OCI-LY1 (cell line): Measurements from ENCODE around the gene ST7.

Experiments
- EZH2 ChIP-seq: fragments of 200-600 bp; sonication (generic), shearing (Covaris generic); IDR thresholded peaks from 2 replicates; pipeline ENCODE4 v1.8.0; 2017; ENCODE audit warnings: borderline replicate concordance, mixed run types, mild to moderate bottlenecking, antibody characterized with exemption, low read length, moderate library complexity, mixed read lengths
- TF ChIP-seq, protein P1 (sequence below): fragments of 200-600 bp; sonication (generic), shearing (Covaris generic); IDR thresholded peaks from 2 replicates; pipeline ENCODE4 v1.5.1; 2017; ENCODE audit warnings: mild to moderate bottlenecking, antibody characterized with exemption, low read length, moderate library complexity, mixed read lengths

- TF ChIP-seq, protein P1, sequence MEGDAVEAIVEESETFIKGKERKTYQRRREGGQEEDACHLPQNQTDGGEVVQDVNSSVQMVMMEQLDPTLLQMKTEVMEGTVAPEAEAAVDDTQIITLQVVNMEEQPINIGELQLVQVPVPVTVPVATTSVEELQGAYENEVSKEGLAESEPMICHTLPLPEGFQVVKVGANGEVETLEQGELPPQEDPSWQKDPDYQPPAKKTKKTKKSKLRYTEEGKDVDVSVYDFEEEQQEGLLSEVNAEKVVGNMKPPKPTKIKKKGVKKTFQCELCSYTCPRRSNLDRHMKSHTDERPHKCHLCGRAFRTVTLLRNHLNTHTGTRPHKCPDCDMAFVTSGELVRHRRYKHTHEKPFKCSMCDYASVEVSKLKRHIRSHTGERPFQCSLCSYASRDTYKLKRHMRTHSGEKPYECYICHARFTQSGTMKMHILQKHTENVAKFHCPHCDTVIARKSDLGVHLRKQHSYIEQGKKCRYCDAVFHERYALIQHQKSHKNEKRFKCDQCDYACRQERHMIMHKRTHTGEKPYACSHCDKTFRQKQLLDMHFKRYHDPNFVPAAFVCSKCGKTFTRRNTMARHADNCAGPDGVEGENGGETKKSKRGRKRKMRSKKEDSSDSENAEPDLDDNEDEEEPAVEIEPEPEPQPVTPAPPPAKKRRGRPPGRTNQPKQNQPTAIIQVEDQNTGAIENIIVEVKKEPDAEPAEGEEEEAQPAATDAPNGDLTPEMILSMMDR = no peak
- no peak for TF ChIP-seq EZH2
Measured at GRCh38 chr7:116950889-116951351, 2.4 kb upstream of the ST7 start.
